H1 (cell line): Measurements from ENCODE around the gene TXNDC16. TPM values are rescaled to one million over a fixed set of nuclear protein-coding genes. Genes with fewer than 3 reads are reported as not detected.

Experiments
- CTCF ChIA-PET: fragments of 300-600 bp; sonication (Branson Sonifier 250); formaldehyde crosslinking; loops from one replicate; lab custom pipeline; 2021; ENCODE audit not compliant: partially characterized antibody; lab: Charles Lee
- POLR2A ChIA-PET: fragments of 300-600 bp; sonication (Branson Sonifier 250); formaldehyde crosslinking; loops from one replicate; lab custom pipeline; 2021; ENCODE audit warnings: inconsistent platforms; ENCODE audit not compliant: partially characterized antibody; lab: Charles Lee
- DNase-seq, 2 experiments: peaks; one replicate each; pipeline versions ENCODE4 v3.0.0 to v3.0.0-alpha.2; 2010 to 2022; ENCODE audit warnings: low spot score in 2 of 2, low read depth in 1 of 2, mixed read lengths in 1 of 2
- FAIRE-seq: peaks from 2 replicates; lab custom pipeline; 2011; peaks lifted over from hg19 to GRCh38; lab: Jason Lieb, UNC
- H2AFZ ChIP-seq: 2 replicates; pipeline ENCODE4 v1.8.1; 2012; ENCODE audit warnings: low read length, inconsistent platforms
- H2AK5ac ChIP-seq: 2 replicates; pipeline ENCODE4 v1.6.1; 2013; ENCODE audit warnings: low read depth, low read length
- H2BK120ac ChIP-seq: replicated peaks from 2 replicates; pipeline ENCODE3; 2013; ENCODE audit warnings: low read depth, low read length, inconsistent platforms
- H2BK12ac ChIP-seq: 2 replicates; pipeline ENCODE4 v1.6.1; 2013; ENCODE audit warnings: low read depth, low read length
- H2BK15ac ChIP-seq: 2 replicates; pipeline ENCODE4 v1.6.1; 2013; ENCODE audit warnings: low read length
- H2BK20ac ChIP-seq: 2 replicates; pipeline ENCODE4 v1.6.1; 2013; ENCODE audit warnings: low read length
- H2BK5ac ChIP-seq: 2 replicates; pipeline ENCODE4 v1.6.1; 2013; ENCODE audit warnings: low read depth, low read length
- H3K14ac ChIP-seq: 2 replicates; pipeline ENCODE4 v1.6.1; 2013; ENCODE audit warnings: inconsistent platforms; ENCODE audit not compliant: insufficient read length
- H3K18ac ChIP-seq: 2 replicates; pipeline ENCODE4 v1.6.1; 2013; ENCODE audit warnings: low read length; ENCODE audit errors: extremely low read depth
- H3K23ac ChIP-seq: 2 replicates; pipeline ENCODE4 v1.6.1; 2013; ENCODE audit warnings: inconsistent platforms; ENCODE audit not compliant: insufficient read length
- H3K23me2 ChIP-seq: 2 replicates; pipeline ENCODE4 v1.6.1; 2013; ENCODE audit warnings: low read depth, low read length
- H3K27ac ChIP-seq: 2 replicates; pipeline ENCODE4 v1.6.1; 2011; ENCODE audit warnings: low read depth, low read length, inconsistent platforms
- H3K27me3 ChIP-seq, 4 experiments: replicated peaks in 1 of 4; 1 replicate in 1 of 4; 2 replicates in 3 of 4; pipeline versions ENCODE4 v1.6.1 to v1.8.1; 2011 to 2013; ENCODE audit warnings: low read length in 3 of 4, mild to moderate bottlenecking in 3 of 4, inconsistent platforms in 2 of 4, mixed read lengths in 2 of 4, moderate library complexity in 1 of 4; ENCODE audit not compliant: control insufficient read depth in 3 of 4, insufficient read depth in 3 of 4; ENCODE audit errors: extremely low read depth in 1 of 4
- H3K36me3 ChIP-seq, 4 experiments: 2 replicates each; pipeline versions ENCODE4 v1.6.1 to v1.8.1; 2011 to 2013; ENCODE audit warnings: mild to moderate bottlenecking in 4 of 4, low read length in 3 of 4, moderate library complexity in 2 of 4, control low read depth in 1 of 4, inconsistent platforms in 1 of 4; ENCODE audit not compliant: insufficient read depth in 4 of 4, control insufficient read depth in 2 of 4
- H3K4ac ChIP-seq: replicated peaks from 2 replicates; pipeline ENCODE3; 2013; ENCODE audit warnings: low read length, low read depth, mixed read lengths, inconsistent platforms; ENCODE audit not compliant: insufficient read length
- H3K4me1 ChIP-seq, 4 experiments: replicated peaks in 1 of 4; 1 replicate in 1 of 4; 2 replicates in 3 of 4; pipeline versions ENCODE4 v1.6.1 to v1.8.1; 2011 to 2013; ENCODE audit warnings: low read length in 3 of 4, inconsistent platforms in 2 of 4, mixed read lengths in 1 of 4; ENCODE audit not compliant: insufficient read depth in 4 of 4, control insufficient read depth in 3 of 4
- H3K4me2 ChIP-seq, 2 experiments: 2 replicates each; pipeline versions ENCODE4 v1.6.1 to v1.8.1; 2011 to 2013; ENCODE audit warnings: low read depth in 2 of 2, low read length in 2 of 2, control low read depth in 1 of 2, inconsistent platforms in 1 of 2, mild to moderate bottlenecking in 1 of 2; ENCODE audit not compliant: insufficient read depth in 1 of 2
- H3K4me3 ChIP-seq, 4 experiments: fragments of 200-600, 300-600 bp in 1 of 4; sonication (generic), shearing (Covaris generic), sonication (Bioruptor Twin) in 1 of 4; 2 replicates each; pipeline versions ENCODE4 v1.5.1 to v1.8.1; 2011 to 2016; ENCODE audit warnings: low read length in 4 of 4, low read depth in 3 of 4, control low read depth in 2 of 4, inconsistent platforms in 2 of 4, mild to moderate bottlenecking in 2 of 4, mixed read lengths in 1 of 4, moderate library complexity in 1 of 4; ENCODE audit not compliant: insufficient read depth in 2 of 4; ENCODE audit errors: extremely low read depth in 1 of 4
- H3K56ac ChIP-seq: replicated peaks from 2 replicates; pipeline ENCODE3; 2013; ENCODE audit warnings: low read depth, mild to moderate bottlenecking, mixed read lengths, low read length, inconsistent platforms; ENCODE audit not compliant: insufficient read length
- H3K79me1 ChIP-seq: 2 replicates; pipeline ENCODE4 v1.6.1; 2013; ENCODE audit warnings: low read depth, low read length, control low read depth
- H3K79me2 ChIP-seq, 2 experiments: 2 replicates each; pipeline versions ENCODE4 v1.6.1 to v1.8.1; 2012 to 2013; ENCODE audit warnings: low read length in 2 of 2, mild to moderate bottlenecking in 2 of 2, inconsistent platforms in 1 of 2; ENCODE audit not compliant: insufficient read depth in 2 of 2, control insufficient read depth in 1 of 2
- H3K9ac ChIP-seq, 4 experiments: replicated peaks in 1 of 4; 1 replicate in 1 of 4; 2 replicates in 3 of 4; pipeline versions ENCODE4 v1.6.1 to v1.8.1; 2011 to 2013; ENCODE audit warnings: low read depth in 3 of 4, low read length in 3 of 4, control low read depth in 2 of 4, mild to moderate bottlenecking in 2 of 4, moderate library complexity in 2 of 4, inconsistent platforms in 1 of 4; ENCODE audit errors: extremely low read depth in 1 of 4
- H3K9me3 ChIP-seq, 2 experiments: 2 replicates each; pipeline versions ENCODE4 v1.6.1 to v1.8.1; 2012 to 2013; ENCODE audit warnings: mild to moderate bottlenecking in 2 of 2, moderate library complexity in 2 of 2, control low read depth in 1 of 2, inconsistent platforms in 1 of 2, low read depth in 1 of 2, low read length in 1 of 2, mixed read lengths in 1 of 2; ENCODE audit not compliant: insufficient read depth in 2 of 2
- H4K20me1 ChIP-seq, 2 experiments: replicated peaks in 1 of 2; 2 replicates each; pipeline versions ENCODE3 to v1.8.1; 2011 to 2013; ENCODE audit warnings: inconsistent platforms in 2 of 2, low read length in 2 of 2, mild to moderate bottlenecking in 1 of 2; ENCODE audit not compliant: insufficient read depth in 2 of 2, control insufficient read depth in 1 of 2
- H4K5ac ChIP-seq: 2 replicates; pipeline ENCODE4 v1.6.1; 2013; ENCODE audit warnings: low read length, low read depth, mixed read lengths, inconsistent platforms; ENCODE audit not compliant: insufficient read length
- H4K8ac ChIP-seq: 2 replicates; pipeline ENCODE4 v1.8.0; 2013; ENCODE audit warnings: mild to moderate bottlenecking, moderate library complexity, low read length, inconsistent platforms; ENCODE audit not compliant: insufficient read depth; ENCODE audit errors: extremely low read depth
- H4K91ac ChIP-seq: replicated peaks from 2 replicates; pipeline ENCODE3; 2013; ENCODE audit warnings: low read length, mixed read lengths, inconsistent platforms; ENCODE audit not compliant: insufficient read length
- BACH1 ChIP-seq: IDR thresholded peaks from 2 replicates; pipeline ENCODE4 v1.6.1; 2012; ENCODE audit warnings: low read length, improper control_type of control experiment
- CEBPB ChIP-seq: IDR thresholded peaks from 2 replicates; pipeline ENCODE4 v1.6.1; 2012; ENCODE audit warnings: low read depth, low read length
- CREB1 ChIP-seq: IDR thresholded peaks from 2 replicates; pipeline ENCODE4 v1.6.1; 2012; ENCODE audit warnings: inconsistent platforms
- JUN ChIP-seq: IDR thresholded peaks from 2 replicates; pipeline ENCODE4 v1.6.1; 2011; ENCODE audit warnings: low read depth, mild to moderate bottlenecking, improper control_type of control experiment, low read length
- MAFK ChIP-seq: IDR thresholded peaks from 2 replicates; pipeline ENCODE4 v1.6.1; 2012; ENCODE audit warnings: low read depth, mild to moderate bottlenecking, improper control_type of control experiment, low read length
- POLR2AphosphoS5 ChIP-seq: IDR thresholded peaks from 2 replicates; pipeline ENCODE4 v1.6.1; 2011; ENCODE audit warnings: low read depth, low read length
- RFX5 ChIP-seq: IDR thresholded peaks from 2 replicates; pipeline ENCODE4 v1.6.1; 2011; ENCODE audit warnings: low read depth, low read length, improper control_type of control experiment, borderline replicate concordance
- RNF2 ChIP-seq: fragments of 200-900, 300-1000 bp; sonication (generic); IDR thresholded peaks from 2 replicates; pipeline ENCODE4 v1.7.1; 2016; ENCODE audit warnings: borderline replicate concordance, low read depth, mild to moderate bottlenecking, antibody characterized with exemption, low read length; ENCODE audit not compliant: poor library complexity, severe bottlenecking; ENCODE audit errors: missing control alignments
- SP4 ChIP-seq: IDR thresholded peaks from 2 replicates; pipeline ENCODE4 v1.6.1; 2012; ENCODE audit warnings: low read length, inconsistent platforms
- SUZ12 ChIP-seq: fragments of 200-600 bp; sonication (generic); IDR thresholded peaks from 2 replicates; pipeline ENCODE4 v1.6.1; 2012; ENCODE audit warnings: mild to moderate bottlenecking, inconsistent platforms, low read length, moderate library complexity, mixed read lengths
- ZNF274 ChIP-seq: IDR thresholded peaks from 2 replicates; pipeline ENCODE4 v1.7.0; 2012; ENCODE audit warnings: low read length, borderline replicate concordance; ENCODE audit errors: extremely low read depth
- WGBS, 2 experiments: shearing (Covaris generic) in 1 of 2; methylation state at CpG; one replicate each; pipeline versions ENCODE4 v1.1.6 to v1.1.7; 2013 to 2015; ENCODE audit warnings: low lambda C conversion rate in 2 of 2, mixed read lengths in 2 of 2, inconsistent platforms in 1 of 2, low coverage in 1 of 2, missing lambda C conversion rate in 1 of 2; ENCODE audit not compliant: insufficient replicate concordance in 2 of 2, insufficient coverage in 1 of 2, insufficient read length in 1 of 2; ENCODE audit errors: extremely low coverage in 1 of 2, missing lambda C conversion rate in 1 of 2; 5-methylcytosine and 5-hydroxymethylcytosine counted together
- polyA plus RNA-seq, 7 experiments: library from polyadenylated mRNA; depleted of rRNA in 3 of 7; stranded (reverse) in 5 of 7; unstranded in 2 of 7; fragments of >200 nt in 5 of 7; fragments of 200-250 nt in 2 of 7; gene quantifications; 1 replicate in 5 of 7; 2 replicates in 1 of 7; 4 replicates in 1 of 7; pipeline versions ENCODE4 v1.2.1 to v1.2.3, GENCODE V29; 2011 to 2013; ENCODE audit warnings: missing spikeins in 2 of 7, mixed read lengths in 2 of 7
- total RNA-seq: library from RNA; stranded (reverse); fragmentation: NEBNext Ultra II Directional; extraction: Animal tissue kit (Norgen Biotek cat#: 25700); gene quantifications from 2 replicates; pipeline ENCODE4 v1.2.1, GENCODE V29; 2021
- TF ChIP-seq, protein P1 (sequence below): IDR thresholded peaks from 2 replicates; pipeline ENCODE4 v1.6.1; 2011; ENCODE audit warnings: low read depth, mild to moderate bottlenecking, low read length; ENCODE audit not compliant: insufficient read depth

Gene TXNDC16
- total and polyA plus RNA-seq, 2 of the 8 experiments (the other 6 are each of a cell fraction or from before 2014, with no cell fraction given) = 6.7 to 14.3 TPM

DNA sequence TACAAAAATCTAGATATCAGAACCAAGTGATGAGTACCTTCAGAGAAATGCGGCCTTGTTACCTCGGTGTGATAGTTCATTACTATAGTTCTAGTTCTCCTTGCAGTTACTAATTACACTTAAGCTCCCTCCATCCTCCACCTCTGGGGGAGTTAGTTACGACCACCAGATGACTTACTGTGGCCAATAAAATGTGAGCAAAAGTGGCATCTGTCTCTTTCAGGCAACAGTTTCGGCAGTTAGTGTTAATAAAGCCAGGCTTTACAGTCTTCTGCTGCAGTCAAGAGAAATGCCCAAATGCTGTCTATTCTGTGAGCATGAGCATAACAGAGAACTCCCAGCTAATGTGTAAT lies 6.0 kb downstream of the TXNDC16 start:
- CTCF ChIA-PET = no interaction called here
- no peak overlapping the region for H2BK5ac ChIP-seq
- no peak for TF ChIP-seq CEBPB
- TF ChIP-seq BACH1 = no peak
- no peak for TF ChIP-seq MAFK
- TF ChIP-seq, protein P1, sequence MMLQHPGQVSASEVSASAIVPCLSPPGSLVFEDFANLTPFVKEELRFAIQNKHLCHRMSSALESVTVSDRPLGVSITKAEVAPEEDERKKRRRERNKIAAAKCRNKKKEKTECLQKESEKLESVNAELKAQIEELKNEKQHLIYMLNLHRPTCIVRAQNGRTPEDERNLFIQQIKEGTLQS = no peak
- no peak for TF ChIP-seq RFX5
- no peak for TF ChIP-seq JUN
- no peak for TF ChIP-seq ZNF274
- TF ChIP-seq POLR2AphosphoS5 = no peak
- no peak for TF ChIP-seq CREB1
- no peak for TF ChIP-seq RNF2
- no peak for TF ChIP-seq SP4
- no peak for TF ChIP-seq SUZ12
- H3K56ac ChIP-seq = no peak overlapping the region
- H3K4me2 ChIP-seq = 0 out of 4 replicates have a peak overlapping the region, but pooled peaks of 1 of the 2 experiments have one; percentile 33
- no peak overlapping the region for H3K27ac ChIP-seq
- H3K79me1 ChIP-seq = peaks cover 2% of the 10 kb centered on the region
- peaks cover 1 to 7% (median 3%) of the 10 kb centered on the region in 4 experiments; a peak in 3 of 7 replicates for H3K4me1 ChIP-seq
- H3K14ac ChIP-seq = no peak overlapping the region
- H2AFZ ChIP-seq = no peak overlapping the region
- no peak overlapping the region for H2AK5ac ChIP-seq
- H3K36me3 ChIP-seq = peaks cover 0 to 4% (median 0%) of the 10 kb centered on the region in 4 experiments; a peak in 1 of 8 replicates
- H3K4me3 ChIP-seq = no peak overlapping the region; a peak in 1 of 8 replicates
- H4K5ac ChIP-seq = no peak overlapping the region
- peaks cover 0 to 28% of the 10 kb centered on the region in 2 experiments; a peak in 2 of 4 replicates for H3K79me2 ChIP-seq
- H3K4ac ChIP-seq = no peak overlapping the region
- H4K91ac ChIP-seq = no peak overlapping the region
- no peaks in the 10 kb centered on the region; the same call in 1 of the 2 replicates for H3K23me2 ChIP-seq
- POLR2A ChIA-PET = no interaction called here
- no peaks in the 10 kb centered on the region for H3K27me3 ChIP-seq
- DNase-seq (no peak), FAIRE-seq (no peak)
- H3K18ac ChIP-seq = no peak overlapping the region
- no peak overlapping the region for H4K8ac ChIP-seq
- H2BK20ac ChIP-seq = no peak overlapping the region
- WGBS, 2 experiments = 93% methylated on average over 4 of the region's 4 CpGs; no CpG with 5 or more reads in 1 of the 2 experiments
- no peak overlapping the region for H2BK120ac ChIP-seq
- H3K23ac ChIP-seq = no peak overlapping the region
- no peaks in the 10 kb centered on the region for H3K9me3 ChIP-seq
- no peak overlapping the region for H2BK12ac ChIP-seq
- H4K20me1 ChIP-seq = peaks cover 0 to 2% of the 10 kb centered on the region in 2 experiments
- no peak overlapping the region for H2BK15ac ChIP-seq
- no peak overlapping the region for H3K9ac ChIP-seq
